GM18909 (cell line): ENCODE measurements around the gene CCDC47.
"Not testable (repeated sequence)": the region's sequence is repeated elsewhere in the genome, so short reads cannot be mapped to it uniquely, and the experiment has no call there.

Source experiments
- ATAC-seq: cut with Tn5 transposase; IDR thresholded peaks from one replicate; pipeline ENCODE4 v1.9.1; 2021; ENCODE audit warnings: mild to moderate bottlenecking; ENCODE audit not compliant: unreplicated experiment, poor library complexity

CCDC47 gene

DNA sequence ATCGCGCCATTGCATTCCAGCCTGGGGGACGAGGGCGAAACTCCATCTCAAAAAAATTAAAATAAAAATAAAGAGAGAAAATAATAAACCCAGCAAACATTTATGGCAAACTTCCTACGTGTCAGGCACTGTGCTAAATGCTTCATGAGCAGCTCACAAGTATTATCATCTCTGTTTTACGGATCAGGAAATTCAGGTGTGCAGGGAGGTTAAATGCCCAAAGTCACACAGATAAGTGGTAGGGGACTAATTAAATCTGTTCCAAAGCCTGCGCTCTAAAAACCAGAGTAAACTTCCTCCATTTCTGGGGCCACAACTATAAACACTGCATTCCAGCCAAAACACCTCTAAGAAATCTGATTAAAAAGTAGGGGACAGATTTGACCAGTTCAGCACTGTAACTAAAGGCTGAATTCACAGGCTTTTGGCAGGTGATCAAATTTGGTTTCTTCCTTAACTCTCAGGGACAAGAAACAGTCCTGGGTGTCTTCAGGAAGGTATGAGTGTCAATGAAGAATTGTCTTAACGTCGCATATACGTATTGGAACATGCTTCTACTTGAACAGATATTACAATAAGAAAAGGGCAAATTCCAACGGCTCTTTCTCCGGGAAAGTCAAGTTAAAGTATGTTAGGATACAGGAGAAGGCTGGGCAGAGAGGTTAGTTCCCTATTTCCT is 32.8 kb downstream of the CCDC47 start:
- no peak for ATAC-seq

GRCh38 chr17:63735691-63736090 is 37.7 kb downstream of the CCDC47 start:
- no peak for ATAC-seq

DNA sequence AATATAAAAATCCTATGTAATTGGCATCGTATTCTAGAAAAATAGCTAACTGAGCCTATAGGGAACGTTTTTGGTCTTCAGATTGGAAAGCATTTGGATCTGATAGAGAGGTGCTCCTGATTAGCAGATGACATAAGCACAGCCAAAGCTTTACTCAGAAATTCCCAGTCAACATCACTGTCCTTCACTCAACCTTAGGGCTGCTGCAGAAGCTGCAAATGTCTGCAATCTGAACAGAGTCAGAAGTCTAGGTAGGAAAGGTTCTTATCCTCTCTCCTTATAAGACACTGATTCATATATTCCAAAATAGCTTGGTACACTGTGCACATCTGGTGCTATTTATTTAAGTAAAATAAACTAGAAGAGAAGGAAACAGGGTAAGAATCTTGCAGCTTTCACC is 51.0 kb downstream of the CCDC47 start:
- no peak for ATAC-seq

GRCh38 chr17:63720194-63720593 is 53.2 kb downstream of the CCDC47 start:
- not testable (repeated sequence) for ATAC-seq

- ATAC-seq, result no peak
Measured at GRCh38 chr17:63718988-63719387, 54.4 kb downstream of the CCDC47 start.

- no peak for ATAC-seq
Measured at GRCh38 chr17:63716426-63716825, 57.0 kb downstream of the CCDC47 start.

GRCh38 chr17:63714550-63715277 is 58.7 kb downstream of the CCDC47 start:
- ATAC-seq, result no peak

DNA sequence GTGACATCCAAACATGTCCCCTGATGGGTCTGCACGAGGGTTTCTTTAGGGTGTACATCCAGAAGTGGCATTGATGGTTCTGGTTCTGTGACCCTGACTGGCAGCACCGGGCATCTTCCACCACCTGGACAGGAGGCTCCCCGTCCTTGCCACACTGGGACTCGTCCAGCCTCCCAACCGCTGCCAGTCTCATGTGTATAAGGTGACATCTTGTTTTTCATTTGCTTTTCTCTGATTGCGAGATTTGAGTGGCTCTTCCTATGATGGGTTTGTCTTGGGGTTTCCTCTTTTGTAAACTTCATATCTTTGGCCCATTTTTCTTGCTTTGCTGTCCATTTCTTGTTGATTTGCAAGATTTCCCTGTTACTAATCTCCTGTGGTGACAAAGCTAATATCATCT is 64.3 kb downstream of the CCDC47 start:
- ATAC-seq, result no peak

- ATAC-seq, result no peak
Measured at GRCh38 chr17:63707151-63707550, 66.2 kb downstream of the CCDC47 start.

DNA sequence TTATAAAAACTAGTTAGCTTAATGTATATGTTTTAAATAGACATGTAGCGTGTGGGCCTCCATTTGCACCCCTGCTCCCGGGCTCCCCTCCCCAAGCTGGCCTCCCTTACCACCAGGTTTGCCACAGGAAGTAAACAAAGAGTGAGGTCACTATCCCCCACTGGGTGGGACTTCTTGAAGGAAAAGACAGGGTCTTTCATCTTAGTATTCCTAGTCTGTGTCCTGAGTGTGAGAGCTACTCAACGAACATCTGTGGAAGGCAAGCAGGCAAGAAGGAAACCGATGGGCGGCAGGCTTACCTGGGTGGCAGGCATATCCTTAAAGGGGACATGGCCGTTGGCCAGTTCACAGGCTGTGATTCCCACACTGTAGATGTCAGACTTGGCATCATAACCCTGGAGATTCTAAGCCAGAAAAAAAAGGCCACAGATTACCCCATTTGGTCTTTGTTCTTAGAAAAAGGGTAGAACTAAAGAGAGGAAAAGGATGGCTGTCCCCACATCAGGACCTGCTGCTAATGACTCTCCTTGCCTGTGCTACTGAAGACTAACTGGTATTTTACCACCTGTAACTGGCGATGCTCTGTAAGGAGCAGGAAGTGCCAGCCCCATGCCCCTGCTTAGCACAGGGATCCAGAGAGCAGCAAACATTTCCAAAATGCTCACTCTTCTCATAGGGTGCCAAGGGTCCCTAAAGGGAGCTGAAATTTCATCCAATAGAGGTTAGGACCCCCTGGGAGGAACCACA is 66.9 kb downstream of the CCDC47 start:
- ATAC-seq, result no peak

- no peak for ATAC-seq
Measured at GRCh38 chr17:63705657-63706056, 67.7 kb downstream of the CCDC47 start.

DNA sequence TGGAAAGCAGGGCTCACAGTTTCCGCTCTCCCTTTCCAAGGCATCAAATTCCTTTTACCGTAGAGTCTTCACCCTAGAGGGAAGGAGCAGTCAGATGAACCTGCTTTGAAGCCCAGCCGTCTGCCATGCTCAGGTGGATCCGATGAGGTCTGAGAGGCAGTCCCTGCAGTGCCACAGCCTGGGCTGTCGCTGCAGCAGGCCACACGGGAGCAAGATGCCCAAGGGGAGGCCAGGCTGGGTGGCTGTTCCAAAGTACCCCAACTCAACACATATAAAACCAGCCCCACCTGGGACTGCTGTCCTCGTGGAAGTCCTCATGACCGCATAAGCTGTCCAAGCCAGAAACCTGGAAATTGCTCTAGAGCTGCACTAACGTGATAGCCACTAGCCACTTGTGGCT is 68.6 kb downstream of the CCDC47 start:
- ATAC-seq, result no peak

DNA sequence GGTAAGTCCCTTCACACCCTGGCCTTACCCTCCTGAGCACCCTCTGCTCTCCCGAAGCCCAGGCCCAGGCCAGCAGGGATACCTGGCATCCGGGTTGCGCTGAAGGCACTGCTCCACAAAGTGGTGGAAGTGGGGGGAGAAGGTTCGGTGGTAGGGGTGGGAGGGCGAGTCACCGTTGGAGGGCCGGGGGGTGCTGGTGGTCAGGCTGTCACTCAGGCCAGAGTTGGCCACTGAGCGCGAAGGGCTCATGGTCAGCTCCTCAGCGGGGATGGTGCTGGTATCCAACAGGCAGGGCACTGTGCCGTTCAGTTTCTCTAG is 69.2 kb downstream of the CCDC47 start:
- no peak for ATAC-seq

DNA sequence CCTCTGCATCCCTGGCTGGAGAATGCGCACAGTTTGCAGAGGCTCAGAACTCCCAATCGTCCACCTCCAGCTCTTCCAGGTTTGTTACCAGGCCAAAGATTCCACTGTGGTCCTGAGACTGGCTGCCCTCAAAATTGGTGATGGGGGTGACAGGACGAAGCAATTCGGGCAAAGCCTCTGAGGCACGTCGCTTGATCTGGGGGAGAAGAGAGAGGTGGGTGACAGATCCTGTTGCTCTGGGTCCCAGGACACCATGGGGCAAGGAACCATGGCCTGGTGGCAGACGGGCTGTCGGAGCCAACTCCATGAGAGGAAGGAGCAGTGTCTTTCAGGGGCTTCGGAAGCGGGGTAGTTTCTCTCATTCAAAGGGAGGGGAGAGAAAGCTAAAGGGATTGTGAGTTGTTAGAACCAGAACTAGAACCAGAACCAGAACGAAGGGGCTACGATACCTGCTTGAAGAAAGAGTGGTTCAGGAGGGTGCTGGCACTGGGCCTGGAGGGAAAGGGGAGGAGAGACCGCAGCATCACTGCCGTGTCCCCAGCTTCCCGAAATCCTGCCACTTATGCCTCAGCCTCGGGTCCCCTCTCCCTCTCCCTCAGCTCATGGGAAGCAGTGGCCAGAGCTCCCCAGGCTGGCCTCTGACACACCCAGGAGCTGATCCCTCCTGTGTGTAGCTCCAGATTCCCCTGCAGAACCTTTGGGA is 69.7 kb downstream of the CCDC47 start:
- no peak for ATAC-seq

DNA sequence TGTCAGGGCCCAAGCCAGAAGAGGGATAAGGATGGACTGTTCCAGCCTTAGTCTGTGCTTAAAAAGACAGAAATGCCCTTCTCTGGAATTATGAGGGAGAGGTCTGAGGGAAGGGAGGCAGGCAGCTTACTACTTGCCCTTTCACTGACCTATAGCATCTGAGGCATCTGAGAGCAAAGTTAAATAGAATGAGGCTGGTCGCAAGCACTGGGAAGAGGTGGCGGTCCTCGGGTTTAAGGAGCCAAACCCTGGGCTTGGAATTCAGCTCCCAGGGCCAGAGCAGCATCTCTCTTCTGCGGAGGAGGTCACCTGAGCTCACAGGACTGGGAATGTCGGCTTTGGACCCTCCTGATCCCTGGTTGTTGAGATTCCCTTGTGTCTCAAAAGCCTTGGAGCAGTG is 70.4 kb downstream of the CCDC47 start:
- no peak for ATAC-seq

DNA sequence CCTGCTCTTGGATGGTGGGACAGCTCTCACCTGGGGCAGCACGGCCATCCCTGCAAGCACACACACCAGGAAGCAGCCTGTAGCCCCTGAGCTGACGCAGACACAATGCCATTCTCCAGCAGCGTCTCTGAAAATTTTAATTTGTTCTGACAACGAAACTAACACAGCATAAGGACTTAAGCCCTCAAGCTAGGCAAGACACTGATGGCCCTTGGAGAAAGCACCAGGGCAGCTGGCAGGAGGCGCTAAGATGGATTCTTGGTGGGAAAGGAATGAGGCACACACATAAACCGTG is 70.7 kb downstream of the CCDC47 start:
- no peak for ATAC-seq

- no peak for ATAC-seq
Measured at GRCh38 chr17:63701868-63702720, 71.3 kb downstream of the CCDC47 start.

- no peak for ATAC-seq
Measured at GRCh38 chr17:63701456-63701820, 72.0 kb downstream of the CCDC47 start.

GRCh38 chr17:63700528-63701455 is 72.6 kb downstream of the CCDC47 start:
- ATAC-seq, result peak; percentile 12
